GM12873 (cell line): ENCODE data around the gene KIF1C.

ENCODE experiments used
- CTCF ChIP-seq: IDR thresholded peaks from 2 replicates; pipeline ENCODE4 v1.5.1; 2012; ENCODE audit warnings: low read depth, mild to moderate bottlenecking, moderate library complexity, low read length, control low read depth; ENCODE audit not compliant: insufficient read depth; ENCODE audit errors: missing control alignments

Gene KIF1C

GRCh38 chr17:4951486-4951885 lies 46.3 kb upstream of the KIF1C start:
- no peak for TF ChIP-seq CTCF

DNA sequence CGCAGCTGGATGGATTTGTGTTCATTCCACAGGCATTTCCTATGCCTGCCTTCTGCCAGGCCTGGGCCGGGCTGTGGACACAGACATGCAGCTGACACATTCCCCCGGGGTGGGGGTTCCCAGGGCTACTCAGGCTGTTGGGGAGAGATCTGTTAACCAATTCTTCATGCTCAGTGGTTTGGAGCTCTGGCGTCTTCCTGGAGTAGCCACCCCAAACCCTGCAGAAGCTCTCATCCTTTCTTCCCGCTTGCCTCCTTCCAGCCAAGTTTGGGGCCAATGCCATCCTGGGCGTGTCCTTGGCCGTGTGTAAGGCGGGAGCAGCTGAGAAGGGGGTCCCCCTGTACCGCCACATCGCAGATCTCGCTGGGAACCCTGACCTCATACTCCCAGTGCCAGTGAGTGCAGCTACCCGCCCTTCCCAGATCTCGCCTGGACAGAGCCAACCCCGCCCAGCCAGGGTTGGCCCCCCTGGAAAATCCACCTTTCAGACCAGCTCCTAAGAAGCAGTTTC lies 44.2 kb upstream of the KIF1C start:
- TF ChIP-seq CTCF, result no peak

DNA sequence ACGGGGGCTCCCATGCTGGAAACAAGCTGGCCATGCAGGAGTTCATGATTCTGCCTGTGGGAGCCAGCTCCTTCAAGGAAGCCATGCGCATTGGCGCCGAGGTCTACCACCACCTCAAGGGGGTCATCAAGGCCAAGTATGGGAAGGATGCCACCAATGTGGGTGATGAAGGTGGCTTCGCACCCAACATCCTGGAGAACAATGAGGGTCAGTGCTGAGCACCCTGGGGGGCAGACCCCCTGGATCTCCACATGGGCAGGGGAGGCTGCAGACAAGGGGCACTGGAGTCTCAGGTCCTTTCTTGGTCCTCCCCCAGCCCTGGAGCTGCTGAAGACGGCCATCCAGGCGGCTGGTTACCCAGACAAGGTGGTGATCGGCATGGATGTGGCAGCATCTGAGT lies 42.7 kb upstream of the KIF1C start:
- no peak for TF ChIP-seq CTCF

- peak; percentile 28 for TF ChIP-seq CTCF
Observed at GRCh38 chr17:4956493-4957061, 41.2 kb upstream of the KIF1C start.

DNA sequence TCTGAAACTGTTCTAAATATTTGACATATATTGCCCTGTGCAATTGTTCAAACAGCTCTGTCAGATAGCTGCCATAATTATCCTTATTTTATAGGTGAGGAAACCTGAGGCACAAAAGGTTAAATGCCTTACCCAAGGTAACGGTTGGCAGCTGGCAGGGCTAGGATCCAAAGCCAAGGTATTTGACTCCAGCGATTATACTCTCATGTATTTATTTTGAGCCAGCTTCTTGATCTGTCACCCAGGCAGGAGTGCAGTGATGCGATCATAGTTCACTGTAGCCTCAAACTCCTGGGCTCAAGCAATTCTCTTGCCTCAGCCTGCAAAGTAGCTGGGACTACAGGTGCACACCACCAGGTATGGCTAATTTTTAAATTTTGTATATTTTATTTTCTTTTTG lies 39.6 kb upstream of the KIF1C start:
- no peak for TF ChIP-seq CTCF

DNA sequence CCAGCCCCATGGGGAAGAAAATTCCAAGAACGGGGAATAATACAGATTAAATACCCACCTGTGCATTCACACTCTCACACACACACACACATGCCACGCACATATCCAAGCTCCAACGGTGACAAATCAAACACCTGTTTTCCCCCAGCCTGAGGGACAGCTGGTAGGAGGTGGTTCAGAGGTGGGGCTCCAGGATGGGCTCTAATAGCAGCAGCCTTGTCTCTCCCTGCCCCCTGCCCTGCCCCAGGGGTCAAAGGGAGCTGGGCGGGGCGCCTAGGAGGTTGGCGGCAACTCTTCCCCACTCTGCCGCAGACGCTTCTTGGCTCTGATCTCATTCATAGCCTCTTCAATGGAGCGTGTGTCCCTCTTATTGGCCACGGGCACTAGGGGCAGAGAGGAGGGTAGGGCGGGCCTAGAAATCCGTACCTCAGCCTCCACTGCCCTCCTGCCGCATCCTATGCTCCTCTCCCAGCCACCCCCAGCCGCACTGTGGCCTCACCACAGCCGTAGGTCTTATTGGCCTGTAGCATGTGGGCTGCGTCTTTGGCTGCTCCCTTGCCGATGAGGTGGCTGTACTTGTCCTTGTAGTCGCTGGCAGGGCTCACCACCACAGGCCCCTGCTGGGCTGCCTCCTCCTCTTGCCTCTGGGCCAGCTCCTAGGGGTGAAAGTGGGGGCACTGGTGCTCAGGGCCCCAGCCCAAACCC lies 38.3 kb upstream of the KIF1C start:
- no peak for TF ChIP-seq CTCF

DNA sequence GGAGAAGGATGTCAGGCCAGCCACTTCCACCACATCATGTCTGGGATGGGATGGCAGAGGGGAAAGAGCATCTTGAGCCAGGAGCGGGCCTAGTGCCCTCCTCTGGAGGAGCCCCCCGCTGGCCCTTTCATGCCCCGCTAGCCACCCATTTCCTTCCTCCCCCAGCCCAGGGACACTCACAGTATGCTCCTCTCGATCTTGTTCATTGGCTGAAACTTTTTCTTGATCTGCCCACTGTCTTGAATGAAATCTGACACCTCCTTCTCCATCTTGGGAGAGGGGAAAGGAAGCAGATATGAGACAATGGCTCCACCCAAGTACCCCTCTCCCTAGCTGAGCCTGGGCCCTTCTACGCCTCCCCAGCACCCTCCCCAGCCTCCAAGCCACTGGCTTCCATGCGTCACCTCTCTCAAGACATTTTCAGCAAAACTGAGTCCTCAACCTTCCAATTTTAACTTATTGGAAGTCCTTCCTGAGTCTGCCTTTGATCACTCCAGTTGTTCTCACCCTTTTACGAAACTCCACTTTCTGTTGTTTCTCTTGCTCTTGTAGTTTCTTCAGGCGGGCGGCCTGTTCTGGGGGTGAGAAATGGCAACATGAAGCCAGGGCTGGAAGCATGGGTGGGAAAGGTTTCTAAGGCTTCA lies 37.3 kb upstream of the KIF1C start:
- no peak for TF ChIP-seq CTCF
